HG02623 (cell line): Measurements from ENCODE around the gene PML.
"Not testable (repeated sequence)": the region's sequence is repeated elsewhere in the genome, so short reads cannot be mapped to it uniquely, and the experiment has no call there.

Experiments
- ATAC-seq: cut with Tn5 transposase; IDR thresholded peaks from one replicate; pipeline ENCODE4 v1.9.1; 2021; ENCODE audit warnings: moderate library complexity; ENCODE audit not compliant: unreplicated experiment

PML gene

DNA sequence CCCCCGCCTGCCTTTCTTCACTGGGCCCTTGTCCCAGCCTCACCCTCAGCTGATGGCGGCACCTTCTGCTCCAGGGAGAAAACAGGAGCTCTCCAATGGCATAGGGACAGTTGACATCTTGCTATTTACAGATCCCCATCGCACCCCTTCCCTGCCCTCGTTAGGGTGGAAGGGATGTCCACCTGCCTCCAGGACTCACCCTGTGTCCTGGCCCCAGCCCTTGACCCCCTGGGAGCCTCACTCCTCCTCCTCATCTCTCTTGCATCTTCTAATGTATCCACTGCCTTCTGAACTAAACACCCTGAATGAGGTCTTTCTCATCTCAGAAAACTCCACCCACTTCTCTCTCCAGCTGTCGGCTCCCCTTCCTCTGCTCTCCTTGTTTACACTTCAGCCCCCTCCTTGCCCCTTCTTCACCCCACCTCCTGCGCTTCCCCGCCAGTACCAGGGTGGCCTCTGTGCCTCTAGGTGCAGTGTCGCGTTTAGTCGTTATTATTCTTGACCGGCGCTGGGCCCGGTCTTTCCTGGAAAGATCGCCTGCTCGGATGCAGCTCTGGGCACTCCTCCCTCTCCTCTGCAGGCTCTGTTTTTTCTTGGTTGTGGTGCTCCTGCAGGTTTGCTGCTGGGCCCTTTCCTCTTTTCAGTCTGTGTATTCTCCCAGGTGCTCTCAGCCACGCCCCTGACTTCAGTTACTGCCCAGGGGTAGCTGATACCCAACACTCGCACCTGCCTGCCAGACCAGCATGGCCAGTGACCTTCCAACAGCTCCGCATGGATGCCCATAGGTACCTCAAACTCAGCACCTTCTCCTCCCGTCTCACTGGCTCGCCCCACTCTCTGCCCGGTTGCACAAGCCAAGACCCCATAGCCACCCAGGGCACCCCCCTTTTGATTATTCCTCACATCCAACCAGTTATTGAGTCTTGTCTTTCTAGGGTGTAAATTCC is 42.9 kb downstream of the PML start:
- ATAC-seq: no peak

DNA sequence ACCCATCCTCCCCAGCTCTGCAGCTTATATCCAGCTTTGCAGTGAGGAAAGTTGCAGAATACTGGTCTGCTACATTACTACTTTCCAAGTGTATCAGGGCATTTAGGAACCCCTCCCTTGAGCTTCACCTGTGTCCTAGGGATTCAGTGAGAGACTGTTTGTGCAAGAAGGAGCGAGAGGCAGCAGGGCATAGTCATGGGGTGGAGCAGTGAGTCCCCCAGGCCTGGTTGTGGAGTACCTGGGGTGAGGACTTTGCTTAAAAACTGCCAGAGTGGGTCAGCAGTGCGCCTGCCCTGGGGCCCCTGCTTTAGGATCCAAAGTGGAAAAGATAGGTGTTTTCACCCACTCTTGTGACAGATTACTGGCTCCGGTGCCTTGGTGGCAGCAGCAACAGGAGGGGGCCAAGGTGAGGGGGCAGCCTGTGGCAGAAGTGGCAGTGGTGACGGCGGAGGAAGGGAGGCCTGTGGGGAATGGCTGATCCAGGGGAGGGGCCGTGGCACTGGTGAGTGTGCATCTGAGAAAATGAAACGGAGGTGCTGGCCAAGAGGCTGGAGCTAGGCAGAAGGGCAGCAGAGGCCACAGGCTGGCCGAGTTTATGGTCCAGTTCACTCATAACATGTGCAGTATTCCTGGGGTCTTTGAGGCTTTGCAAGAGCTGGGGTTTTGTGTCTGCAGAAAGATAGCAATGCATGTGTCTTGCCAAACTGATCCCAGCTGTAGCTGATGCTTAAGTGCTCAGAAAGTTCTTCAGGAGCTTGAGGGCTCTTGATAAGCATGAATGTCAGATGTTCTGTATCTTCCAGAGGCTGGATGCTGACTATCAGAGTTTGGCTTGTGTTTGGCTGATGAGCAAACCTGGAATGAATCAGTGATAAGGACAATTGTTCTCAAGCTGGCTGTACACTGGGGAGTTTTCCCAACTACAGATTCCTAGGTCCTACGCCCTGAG is 44.5 kb downstream of the PML start:
- ATAC-seq: no peak

DNA sequence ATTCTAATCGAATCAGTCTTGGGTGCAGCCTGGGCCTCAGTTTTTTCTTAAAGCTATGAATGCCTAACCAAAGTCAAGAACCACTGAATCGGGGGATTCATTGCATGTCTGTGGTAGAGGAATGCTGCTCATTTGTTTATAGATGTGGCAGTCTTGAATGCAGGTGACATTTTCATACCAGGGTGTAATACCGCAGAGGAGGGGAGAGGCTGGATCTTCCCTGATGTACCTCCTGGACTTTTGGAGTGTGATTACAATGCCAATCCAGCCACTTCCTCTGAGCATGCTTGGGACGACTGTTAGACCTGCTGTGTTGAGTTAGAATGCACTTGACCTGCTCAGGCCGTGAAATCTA is 45.1 kb downstream of the PML start:
- no peak for ATAC-seq

DNA sequence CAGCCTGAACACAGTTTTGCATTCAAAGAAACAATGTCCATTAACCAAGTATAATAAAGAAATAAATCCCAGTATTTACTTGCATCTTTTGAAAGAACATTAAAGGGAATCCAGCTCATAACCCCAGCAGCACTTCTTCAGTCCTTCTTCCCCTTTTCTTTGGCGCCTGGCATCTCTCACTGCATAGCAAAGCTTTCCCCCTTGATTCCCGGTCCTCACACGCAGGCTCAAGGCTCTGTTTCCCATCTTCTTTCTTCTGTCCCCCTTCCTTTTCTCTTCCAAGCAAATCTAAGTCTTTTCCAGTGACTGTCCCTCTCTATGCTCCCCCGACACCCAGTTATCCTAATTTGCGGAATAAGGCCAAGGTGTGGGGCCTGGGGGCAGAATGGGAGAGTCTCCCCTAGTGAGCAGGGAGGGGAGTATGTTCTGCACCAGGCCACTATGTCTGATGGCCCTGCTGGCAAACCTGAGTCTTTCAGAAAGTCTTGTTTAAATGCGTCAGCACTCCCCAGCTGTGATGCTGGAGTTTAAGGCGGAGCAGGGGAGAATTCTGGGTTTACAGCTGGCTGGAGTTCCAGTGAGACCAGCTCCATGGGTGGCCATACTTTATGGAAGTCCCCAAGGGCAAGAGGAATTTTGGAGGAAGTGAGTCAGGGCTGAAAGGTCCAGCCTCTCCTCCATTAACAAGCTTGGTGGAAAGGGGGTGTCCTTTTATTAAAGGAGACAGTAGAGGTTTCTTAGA is 45.8 kb downstream of the PML start:
- ATAC-seq: no peak

DNA sequence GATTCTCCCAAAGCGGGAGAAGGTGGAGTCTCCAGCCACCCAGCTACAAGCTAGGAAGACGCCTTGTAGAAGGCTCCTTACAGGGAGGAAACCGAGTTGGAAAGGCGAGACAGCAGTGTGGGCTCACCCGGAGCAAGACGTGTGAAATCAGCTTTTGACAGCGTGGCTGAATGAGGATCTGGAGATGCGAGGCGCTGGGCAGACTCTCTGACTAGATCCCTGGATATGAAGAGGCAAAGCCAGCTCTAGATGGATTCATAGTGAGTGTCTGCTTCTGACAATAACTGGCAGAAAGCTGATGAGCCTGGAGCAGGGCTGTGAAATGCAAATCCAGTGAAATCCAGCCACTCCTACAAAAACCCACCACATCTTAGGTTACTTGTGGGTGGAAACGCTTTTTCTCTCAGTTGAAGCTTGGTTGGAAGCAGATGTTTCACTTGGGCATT is 46.8 kb downstream of the PML start:
- no peak for ATAC-seq

DNA sequence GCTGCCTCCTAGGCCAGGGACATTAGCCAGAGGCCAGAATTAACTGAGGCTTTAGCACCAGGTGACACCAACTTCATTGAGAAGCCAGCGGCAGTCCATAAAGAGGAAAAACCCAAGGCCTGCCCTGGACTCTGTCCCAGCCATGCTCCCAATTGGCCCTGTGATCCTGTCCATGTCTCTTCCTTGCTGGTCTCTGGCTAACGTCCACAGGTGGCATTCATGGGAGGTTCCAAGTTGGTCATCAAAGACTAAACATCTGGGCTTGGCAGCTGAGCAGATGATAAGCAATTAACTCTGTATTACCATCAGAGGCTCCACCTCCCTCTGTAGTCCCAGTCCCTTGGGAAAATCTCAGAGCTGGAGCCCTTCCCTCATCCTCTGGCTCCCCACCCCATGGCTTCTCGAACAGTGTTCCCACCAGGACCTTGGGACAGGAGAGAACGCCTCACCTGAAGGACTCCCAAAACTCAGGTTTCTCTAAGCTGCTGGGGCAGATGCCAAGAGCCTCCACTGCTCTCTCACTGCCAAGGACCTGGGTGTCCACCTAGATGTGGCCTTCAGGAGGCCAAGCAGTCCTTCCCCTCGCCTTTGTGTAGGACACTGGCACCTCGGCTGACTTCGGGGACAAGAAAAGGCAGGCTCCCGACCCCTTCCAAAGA is 47.4 kb downstream of the PML start:
- ATAC-seq: no peak

DNA sequence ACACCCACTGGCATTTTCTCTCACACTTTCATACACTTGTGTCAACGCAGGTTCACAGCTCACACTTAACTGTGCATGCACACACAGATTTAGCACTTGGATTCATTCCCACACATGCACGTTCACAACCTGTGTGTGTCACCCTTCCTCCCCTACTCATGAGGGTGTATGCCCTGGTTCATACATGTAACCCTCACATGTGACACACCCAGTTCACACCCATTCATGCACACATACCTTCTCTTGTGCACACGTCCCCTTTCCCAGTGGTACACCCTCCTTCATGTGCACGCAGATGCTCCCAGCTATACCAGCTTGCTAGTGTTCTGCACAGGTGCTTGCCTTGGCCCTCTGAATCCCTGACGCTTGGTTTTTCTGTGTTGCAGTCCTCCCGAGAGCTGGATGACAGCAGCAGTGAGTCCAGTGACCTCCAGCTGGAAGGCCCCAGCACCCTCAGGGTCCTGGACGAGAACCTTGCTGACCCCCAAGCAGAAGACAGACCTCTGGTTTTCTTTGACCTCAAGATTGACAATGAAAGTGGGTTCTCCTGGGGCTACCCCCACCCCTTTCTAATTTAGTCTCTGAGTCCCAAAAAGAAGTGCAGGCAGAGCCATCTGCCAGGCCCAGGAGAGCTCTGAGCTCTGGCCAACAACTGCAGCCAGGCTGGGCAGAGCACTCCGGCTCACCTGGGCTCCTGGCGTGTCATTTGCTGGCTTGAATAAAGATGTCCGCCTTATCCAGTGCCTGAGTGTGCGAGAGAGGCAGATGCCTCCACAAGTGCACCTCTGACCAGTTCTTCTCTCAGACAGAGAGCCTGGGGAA is 48.3 kb downstream of the PML start:
- ATAC-seq: no peak

DNA sequence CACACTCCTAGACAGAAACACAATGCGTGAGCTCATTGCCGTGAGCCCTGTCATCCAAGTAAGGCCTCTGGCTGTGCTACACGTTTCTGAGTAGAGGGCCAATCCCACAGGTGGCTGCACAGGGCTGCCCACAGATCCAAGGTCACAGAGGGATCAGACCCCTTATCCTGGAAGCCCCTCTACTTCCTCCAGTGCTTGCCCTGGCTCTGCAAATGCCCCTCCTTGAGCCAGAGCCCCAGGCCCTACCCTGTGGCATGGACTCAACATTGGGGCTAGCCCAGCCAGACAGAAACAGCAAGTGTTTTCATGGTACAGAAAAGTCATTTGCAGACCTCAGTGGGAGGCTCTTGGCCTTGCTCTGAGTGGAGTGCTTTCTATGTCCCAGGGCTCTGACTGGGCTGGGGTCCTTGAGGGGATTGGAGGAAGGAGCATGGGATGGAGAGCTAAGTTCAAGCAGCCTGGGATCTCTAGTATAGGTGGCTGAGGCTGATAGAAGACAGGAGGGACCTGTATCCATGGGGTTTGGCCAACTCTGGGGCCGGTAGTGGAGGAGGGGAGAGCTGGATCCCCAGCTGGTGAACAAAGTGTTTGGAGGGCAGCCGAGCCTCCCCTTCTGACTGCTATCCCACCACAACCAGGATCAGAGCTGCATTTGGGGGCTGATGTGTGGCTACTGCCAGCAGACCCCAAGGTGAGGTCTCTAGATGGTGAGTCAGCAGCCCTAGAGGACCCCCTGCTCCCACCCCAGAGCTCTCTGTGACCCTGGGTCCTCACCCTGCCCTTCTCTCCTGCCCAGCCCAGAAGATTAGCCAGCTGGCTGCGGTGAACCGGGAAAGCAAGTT is 49.1 kb downstream of the PML start:
- ATAC-seq: no peak

DNA sequence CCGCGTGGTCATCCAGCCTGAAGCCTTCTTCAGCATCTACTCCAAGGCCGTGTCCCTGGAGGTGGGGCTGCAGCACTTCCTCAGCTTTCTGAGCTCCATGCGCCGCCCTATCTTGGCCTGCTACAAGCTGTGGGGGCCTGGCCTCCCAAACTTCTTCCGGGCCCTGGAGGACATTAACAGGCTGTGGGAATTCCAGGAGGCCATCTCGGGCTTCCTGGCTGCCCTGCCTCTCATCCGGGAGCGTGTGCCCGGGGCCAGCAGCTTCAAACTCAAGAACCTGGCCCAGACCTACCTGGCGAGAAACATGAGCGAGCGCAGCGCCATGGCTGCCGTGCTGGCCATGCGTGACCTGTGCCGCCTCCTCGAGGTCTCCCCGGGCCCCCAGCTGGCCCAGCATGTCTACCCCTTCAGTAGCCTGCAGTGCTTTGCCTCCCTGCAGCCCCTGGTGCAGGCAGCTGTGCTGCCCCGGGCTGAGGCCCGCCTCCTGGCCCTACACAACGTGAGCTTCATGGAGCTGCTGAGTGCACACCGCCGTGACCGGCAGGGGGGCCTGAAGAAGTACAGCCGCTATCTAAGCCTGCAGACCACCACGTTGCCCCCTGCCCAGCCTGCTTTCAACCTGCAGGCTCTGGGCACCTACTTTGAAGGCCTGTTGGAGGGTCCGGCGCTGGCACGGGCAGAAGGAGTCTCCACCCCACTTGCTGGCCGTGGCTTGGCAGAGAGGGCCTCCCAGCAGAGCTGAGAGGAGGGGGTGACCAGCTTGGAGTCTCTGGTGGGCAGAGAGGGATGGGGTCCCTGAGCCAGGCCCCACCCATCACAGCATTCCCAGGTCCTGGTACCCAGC is 50.0 kb downstream of the PML start:
- ATAC-seq: no peak

DNA sequence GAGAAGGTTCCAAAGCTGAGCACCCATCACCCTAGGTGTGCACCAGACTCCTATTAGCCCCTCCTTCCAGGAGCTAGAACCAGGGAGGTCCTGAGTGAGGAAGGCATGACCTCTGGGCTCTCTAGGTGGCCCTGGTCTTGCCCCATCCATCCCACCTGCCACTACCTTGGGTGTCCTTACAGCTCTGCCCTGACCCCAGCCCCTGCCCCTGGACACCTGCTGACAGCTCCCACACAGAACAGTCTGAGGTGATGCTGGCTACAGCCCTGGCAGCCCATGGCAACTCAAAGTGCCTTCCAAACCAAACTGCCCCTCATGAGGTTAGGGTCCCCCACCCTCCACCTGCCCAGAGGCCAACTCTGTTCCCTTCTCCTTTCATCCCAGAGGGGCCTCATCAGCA is 50.7 kb downstream of the PML start:
- no peak for ATAC-seq

DNA sequence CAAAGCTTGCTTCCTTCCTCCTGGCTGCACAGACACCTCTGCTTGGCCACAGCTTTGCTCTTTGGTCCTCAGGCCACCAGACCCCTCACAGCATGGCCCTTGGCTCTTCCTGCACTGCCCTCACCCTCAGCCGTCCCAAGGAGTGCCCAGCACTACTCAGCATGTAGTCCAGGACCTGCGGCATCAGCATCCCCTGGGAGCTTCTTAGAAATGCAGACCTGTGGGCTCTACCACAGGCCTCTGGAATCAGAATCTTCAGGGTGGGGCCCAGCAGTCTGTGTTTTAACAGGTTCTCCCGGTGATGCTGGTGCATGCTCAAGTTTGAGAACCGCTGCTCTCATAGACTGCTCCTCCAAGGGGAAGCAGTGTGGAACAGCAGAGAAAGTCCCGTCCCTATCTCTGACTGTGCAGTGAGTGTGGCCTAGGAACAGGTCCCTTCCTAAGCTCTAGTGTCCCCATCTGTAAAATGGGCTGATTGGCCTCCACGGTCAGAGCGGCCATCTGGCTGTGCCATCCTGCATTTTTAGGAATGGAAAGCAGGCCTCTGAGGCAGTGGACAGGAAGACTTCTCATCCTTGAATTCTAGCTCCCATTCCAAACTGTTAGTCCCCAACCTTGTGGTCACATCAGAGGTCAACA is 51.2 kb downstream of the PML start:
- ATAC-seq: no peak

DNA sequence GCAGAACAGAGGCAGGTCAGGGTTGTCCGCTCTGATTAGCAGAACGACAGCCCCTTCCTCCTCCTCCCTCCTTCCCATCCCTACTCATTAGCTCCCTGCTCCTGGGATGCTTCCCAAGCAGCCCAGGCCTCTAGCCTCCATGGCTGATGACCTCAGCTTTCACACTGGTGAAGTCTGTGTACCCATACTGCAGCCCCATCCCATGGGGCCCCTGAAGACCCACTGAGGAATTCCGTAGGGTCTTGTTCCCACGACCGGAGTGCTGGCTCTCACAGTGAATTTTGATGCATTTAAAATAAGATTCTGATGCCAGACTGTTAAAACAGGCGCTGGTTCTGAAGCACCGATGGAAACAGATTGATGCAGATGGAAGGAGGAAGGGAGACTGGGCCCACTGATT is 51.8 kb downstream of the PML start:
- ATAC-seq: no peak

DNA sequence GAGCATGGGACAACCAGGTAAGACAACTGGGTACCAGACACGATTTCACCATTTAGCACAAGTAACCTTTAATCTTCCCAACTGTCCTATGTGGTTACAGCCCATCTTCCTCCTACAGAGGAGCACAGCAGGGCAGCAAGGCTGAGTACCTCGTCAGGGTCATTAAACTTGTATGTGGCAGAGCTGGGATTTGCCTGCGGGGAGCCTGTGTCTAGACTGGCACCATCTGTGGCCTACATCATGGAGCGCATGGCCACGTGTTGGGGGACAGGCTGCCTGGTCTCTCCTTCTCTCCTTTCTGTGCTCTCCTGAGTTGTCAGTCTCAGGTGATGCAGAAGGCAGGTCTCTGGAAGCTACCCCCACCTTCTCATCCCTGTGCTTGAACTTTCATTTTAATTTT is 55.6 kb downstream of the PML start:
- no peak for ATAC-seq

DNA sequence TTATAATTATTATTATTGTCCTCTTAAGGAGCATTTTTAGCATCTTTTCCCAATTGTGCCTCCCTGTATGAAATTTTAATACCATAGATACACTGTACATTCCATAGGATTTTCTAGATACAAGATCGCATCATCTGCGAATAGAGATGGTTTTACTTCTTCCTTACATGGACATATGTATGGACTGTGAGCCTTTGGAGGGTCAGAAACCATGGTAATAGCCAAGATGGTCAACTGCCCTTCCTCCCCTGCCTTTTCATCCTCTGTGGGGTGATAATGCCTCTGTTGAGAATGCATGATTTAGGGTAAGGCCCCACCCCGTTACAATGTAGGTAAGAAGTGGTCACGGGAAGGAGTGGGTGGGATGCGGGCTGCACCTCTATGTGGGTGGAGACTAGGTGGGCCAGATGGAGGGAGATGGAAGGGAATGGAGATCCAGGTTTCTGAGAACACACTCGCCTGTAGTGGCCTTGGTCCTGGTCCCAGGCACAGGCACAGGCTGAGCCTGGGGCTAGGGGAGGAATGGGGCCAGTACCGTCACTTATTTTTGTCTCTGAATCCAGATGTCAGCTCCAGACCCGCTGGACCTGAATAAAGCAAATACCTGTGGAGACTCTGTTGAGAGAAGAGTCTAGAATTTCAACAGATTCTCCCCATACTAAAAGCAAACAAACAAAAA is 56.2 kb downstream of the PML start:
- ATAC-seq: no peak

DNA sequence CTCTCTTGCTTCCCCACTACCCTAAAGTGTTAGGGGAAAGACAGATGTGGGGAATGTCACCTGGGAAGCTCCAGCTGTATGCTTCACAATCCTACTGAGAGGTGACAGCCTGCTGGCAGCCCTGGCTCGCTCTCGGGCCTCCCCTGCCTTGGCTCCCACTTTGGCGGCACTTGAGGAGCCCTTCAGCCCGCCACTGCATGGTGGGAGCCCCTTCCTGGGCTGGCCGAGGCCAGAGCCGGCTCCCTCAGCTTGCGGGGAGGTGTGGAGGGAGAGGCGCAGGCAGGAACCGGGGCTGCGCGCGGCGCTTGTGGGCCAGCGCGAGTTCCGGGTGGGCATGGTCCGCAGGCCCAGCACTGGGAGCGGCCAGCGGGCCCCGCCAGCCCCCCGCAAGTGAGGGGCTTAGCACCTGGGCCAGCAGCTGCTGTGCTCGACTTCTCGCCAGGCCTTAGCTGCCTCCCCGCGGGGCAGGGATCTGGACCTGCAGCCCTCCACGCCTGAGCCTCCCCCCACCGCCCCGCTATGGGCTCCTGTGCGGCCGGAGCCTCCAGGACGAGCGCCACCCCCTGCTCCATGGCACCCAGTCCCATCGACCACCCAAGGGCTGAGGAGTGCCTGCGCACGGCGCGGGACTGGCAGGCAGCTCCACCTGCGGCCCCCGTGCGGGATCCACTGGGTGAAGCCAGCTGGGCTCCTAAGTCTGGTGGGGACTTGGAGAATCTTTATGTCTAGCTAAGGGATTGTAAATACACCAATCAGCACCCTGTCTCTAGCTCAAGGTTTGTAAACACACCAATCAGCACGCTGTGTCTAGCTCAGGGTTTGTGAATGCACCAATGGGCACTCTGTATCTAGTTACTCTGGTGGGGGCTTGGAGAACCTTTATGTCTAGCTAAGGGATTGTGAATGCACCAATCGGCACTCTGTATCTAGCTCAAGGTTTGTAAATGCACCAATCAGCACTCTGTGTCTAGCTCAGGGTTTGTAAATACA is 58.0 kb downstream of the PML start:
- ATAC-seq: not testable (repeated sequence)

DNA sequence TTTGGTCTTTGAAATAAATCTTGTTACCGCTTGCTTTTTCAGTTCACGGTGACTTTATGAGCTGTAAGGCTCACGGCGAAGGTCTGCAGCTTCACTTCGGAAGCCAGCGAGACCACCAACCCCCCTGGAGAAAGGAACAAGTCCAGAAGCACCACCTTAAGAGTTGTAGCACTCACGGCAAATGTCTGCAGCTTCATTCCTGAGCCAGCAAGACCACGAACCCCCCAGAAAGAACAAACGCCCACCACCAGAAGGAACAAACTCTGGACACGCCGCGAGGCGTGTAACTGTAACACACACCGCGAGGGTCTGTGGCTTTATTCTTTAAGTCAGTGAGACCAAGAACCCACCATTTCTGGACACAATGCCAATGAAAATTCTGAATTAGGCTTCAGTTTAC is 59.0 kb downstream of the PML start:
- no peak for ATAC-seq
